BJ (cell line): ENCODE results near the gene SCT. TPM values are rescaled to one million over a fixed set of nuclear protein-coding genes. Genes with fewer than 3 reads are reported as not detected.

ENCODE experiments used
- CTCF ChIA-PET: fragments of 350-600 bp; formaldehyde crosslinking; extraction: SDS; loops from one replicate; lab custom pipeline; 2021; ENCODE audit warnings: antibody characterized with exemption, inconsistent platforms; lab: Yijun Ruan, JAX
- POLR2A ChIA-PET: fragments of 300-600 bp; sonication (Branson Sonifier 250); formaldehyde crosslinking; extraction: SDS; loops from one replicate; lab custom pipeline; 2021; ENCODE audit warnings: antibody characterized with exemption; lab: Charles Lee
- DNase-seq: peaks from one replicate; pipeline ENCODE4 v3.0.0-alpha.2; 2011; ENCODE audit warnings: low read depth
- H3K27me3 ChIP-seq: 2 replicates; pipeline ENCODE4 v1.6.0; 2011; ENCODE audit warnings: low read length; ENCODE audit not compliant: control insufficient read depth, insufficient read depth
- H3K36me3 ChIP-seq: 2 replicates; pipeline ENCODE4 v1.5.1; 2011; ENCODE audit warnings: low read length; ENCODE audit not compliant: control insufficient read depth, insufficient read depth
- H3K4me3 ChIP-seq: 2 replicates; pipeline ENCODE4 v1.5.1; 2011; ENCODE audit warnings: low read depth, mild to moderate bottlenecking, control low read depth, low read length
- polyA plus RNA-seq: library from polyadenylated mRNA; depleted of rRNA; stranded (reverse); fragments of >200 nt; gene quantifications from 2 replicates; pipeline ENCODE4 v1.2.3, GENCODE V29; 2011
- TF ChIP-seq, protein P1 (sequence below): IDR thresholded peaks from 2 replicates; pipeline ENCODE4 v1.5.1; 2011; ENCODE audit warnings: low read depth, mild to moderate bottlenecking, control low read depth, inconsistent platforms, low read length, moderate library complexity; ENCODE audit not compliant: insufficient read depth

SCT gene
- polyA plus RNA-seq, 1 experiment: not detected

DNA sequence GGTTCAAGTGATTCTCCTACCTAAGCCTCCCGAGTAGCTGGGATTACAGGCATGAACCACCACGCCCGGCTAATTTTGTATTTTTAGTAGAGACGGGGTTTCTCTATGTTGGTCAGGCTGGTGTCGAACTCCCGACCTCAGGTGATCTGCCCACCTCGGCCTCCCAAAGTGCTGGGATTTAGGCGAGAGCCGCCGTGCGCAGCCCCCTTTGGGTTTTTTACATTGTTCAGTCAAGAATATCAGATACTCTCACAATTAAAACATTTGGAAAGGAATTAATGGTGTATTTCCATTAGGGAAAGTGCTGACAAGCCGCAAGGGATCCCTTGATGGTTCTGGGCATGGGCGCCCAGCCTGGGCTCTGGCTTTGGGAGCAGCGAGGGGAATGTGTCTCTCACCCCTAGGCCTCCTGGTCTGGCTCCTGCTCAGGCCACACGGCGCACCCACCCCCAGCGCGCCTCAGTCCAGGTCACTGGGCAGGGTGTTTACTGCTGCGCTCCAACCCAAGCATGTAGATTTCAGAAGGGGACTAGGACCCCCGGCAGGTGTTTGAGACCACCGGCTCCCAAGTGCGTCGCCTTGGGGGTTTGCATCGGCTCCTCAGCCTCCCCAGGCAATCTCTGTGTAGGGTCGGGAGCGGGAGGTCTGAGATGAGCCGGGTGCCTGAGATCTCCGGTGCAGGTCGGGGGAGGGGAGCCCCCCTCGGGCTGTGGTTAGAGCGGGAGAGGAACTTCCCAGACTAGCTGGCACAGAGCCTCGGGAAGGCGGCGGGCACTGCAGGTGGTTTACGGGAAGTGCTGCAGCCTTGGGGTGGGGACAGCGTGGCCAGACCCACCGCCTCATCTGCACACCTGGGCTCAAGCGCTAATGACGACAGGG is 10.4 kb downstream of the SCT start:
- Histone ChIP-seq H3K27me3 (no peaks in the 10 kb centered on the region), H3K4me3 (no peak overlapping the region; the same call in 1 of the 2 replicates), H3K36me3 (peaks cover 22% of the 10 kb centered on the region)
- no peak for DNase-seq
- ChIA-PET CTCF (no interaction called here), POLR2A (no interaction called here)
- TF ChIP-seq, protein P1, sequence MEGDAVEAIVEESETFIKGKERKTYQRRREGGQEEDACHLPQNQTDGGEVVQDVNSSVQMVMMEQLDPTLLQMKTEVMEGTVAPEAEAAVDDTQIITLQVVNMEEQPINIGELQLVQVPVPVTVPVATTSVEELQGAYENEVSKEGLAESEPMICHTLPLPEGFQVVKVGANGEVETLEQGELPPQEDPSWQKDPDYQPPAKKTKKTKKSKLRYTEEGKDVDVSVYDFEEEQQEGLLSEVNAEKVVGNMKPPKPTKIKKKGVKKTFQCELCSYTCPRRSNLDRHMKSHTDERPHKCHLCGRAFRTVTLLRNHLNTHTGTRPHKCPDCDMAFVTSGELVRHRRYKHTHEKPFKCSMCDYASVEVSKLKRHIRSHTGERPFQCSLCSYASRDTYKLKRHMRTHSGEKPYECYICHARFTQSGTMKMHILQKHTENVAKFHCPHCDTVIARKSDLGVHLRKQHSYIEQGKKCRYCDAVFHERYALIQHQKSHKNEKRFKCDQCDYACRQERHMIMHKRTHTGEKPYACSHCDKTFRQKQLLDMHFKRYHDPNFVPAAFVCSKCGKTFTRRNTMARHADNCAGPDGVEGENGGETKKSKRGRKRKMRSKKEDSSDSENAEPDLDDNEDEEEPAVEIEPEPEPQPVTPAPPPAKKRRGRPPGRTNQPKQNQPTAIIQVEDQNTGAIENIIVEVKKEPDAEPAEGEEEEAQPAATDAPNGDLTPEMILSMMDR: no peak

DNA sequence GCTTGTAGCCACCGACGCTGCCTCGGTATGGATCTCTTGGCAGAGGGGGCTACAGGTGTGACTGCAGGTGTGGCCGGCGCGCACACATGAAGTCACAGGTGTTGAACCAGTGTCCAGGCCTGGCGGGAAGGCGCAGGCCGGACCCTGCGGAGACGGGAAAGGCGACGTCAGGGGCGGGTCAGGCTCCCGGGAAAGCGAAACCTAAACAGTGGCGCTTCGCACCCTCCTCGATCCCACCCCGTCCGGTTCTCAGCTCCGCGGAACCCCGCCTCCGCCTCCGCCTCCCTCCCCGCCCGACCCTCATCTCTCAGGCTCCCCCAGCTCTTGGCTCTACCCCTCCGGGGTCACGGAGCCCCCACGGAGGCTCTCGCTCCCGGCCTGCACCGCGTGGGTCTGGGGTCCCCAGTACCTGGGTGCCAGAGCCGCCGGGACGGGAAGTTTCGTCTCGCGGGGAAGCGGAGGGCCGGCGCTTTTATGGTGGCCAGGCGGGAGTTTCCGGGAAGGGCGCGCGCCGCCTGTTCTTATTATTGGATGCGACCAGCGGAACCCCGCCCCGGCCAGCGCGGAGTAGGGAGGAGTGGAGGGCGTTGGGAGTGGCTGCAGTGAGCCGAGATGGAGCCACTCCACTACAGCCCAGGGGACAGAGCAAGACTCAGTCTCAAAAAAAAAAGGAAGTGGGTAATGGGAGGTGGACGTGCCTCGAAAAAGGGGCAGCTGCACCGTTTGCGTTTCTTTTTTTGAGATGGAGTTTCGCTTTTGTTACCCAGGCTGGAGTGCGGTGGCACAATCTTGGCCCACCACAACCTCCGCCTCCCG is 11.3 kb downstream of the SCT start, which contains the start of gene IRF7:
Gene IRF7 (minus strand): TSS at position 447 of the 816 bp plus-strand sequence. CDS start 586 bp downstream, outside the sequence.
- H3K27me3 ChIP-seq: no peaks in the 10 kb centered on the region
- ChIA-PET CTCF (no interaction called here), POLR2A (no interaction called here)
- peaks cover 30% of the 10 kb centered on the region for H3K36me3 ChIP-seq
- H3K4me3 ChIP-seq: peak within 1 kb of the TSS; percentile 72
- DNase-seq: peak; percentile 41
- TF ChIP-seq, protein P1: no peak

DNA sequence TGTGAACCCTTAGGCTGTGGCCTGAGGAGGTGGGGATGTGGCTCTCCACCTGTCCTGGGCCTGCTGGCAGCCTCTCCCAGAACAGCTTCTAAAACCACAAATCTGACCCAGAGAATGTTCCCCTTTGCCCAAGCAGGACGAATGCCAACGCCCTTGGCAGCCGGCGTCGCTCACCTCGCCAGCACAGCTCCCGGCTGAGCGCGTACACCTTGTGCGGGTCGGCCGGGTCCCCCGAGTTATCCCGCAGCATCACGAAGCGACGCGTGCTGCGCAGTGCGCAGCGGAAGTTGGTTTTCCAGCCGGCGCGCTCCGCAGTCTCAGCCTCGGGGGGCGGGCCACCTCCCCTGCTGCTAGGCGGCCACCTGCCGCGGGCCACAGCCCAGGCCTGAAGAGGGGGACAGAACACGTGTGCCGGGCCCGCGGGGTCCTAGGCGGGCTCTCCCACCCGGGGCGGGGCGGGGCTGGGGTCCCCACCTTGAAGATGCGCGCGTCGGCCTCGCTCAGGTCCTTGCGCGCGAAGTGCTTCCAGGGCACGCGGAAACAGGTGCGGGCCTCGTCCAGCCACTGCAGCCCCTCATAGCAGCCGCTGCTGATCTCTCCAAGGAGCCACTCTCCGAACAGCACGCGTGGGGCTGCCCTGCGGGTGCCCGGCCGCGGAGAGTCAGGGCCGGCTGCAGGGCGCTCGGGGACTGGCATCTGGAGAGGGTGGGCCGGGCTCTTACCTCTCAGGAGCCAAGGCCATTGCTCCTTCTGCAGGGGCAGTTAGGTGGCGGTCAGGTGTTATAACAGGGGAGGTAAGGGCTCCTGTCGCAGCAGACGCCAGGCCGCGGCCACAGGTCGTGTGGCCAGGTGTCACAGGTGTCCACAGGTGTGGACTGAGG is 12.1 kb downstream of the SCT start:
- TF ChIP-seq, protein P1: no peak
- CTCF ChIA-PET: no interaction called here
- peaks cover 37% of the 10 kb centered on the region for H3K36me3 ChIP-seq
- DNase-seq: no peak
- POLR2A ChIA-PET: no interaction called here
- H3K27me3 ChIP-seq: no peaks in the 10 kb centered on the region
- peak overlapping the region; percentile 72 for H3K4me3 ChIP-seq

DNA sequence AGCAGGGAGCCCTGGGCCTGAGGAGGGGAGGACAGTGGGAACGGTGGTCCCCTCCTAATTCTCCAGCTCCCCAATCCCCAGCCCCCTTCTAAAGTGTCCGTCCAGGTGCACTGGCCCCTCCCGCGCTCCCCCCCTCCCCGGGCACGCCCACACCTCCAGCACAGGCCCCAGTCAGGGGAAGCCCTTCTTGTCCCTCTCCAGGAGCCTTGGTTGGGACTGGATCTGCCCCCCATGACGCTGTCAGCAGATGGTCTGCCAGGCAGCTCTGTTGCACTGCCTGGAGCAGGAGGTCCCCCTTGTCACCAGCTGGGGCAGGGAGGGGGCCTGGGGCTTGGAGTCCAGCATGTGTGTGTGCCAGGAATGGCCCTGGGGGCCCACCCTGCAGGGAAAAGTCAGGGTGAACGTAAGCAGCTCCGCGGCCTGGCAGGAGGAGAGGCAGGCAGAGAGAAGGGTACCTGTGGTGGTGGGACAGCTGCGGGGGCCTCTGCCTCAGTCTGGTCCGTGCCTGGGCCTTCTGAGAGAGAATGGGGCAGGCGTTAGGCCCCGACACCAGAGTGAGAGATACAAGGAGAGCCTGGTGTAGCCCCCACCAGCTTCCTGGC is 12.9 kb downstream of the SCT start:
- Histone ChIP-seq H3K36me3 (peaks cover 37% of the 10 kb centered on the region), H3K27me3 (no peaks in the 10 kb centered on the region), H3K4me3 (no peak overlapping the region)
- TF ChIP-seq, protein P1: no peak
- CTCF ChIA-PET: no interaction called here
- DNase-seq: no peak
- POLR2A ChIA-PET: no interaction called here
